Activated naive CD8-positive, alpha-beta T cell treated with anti-CD3 and anti-CD28 coated beads, Interleukin-2, amount 50 U/mL, for 24 hours (primary cell): ENCODE measurements around the gene MPP2.

ENCODE experiments used
- ATAC-seq: fragments of 150-1000 bp; cut with Tn5 transposase; one replicate; pipeline ENCODE4 v1.10.0; 2021
- DNase-seq: peaks from one replicate; pipeline ENCODE4 v3.0.0; 2021
- H3K27ac Mint-ChIP-seq: one replicate; pipeline ENCODE4 v1.8.0; 2021; ENCODE audit warnings: mild to moderate bottlenecking, mixed read lengths
- H3K27me3 Mint-ChIP-seq: one replicate; pipeline ENCODE4 v1.8.0; 2021; ENCODE audit warnings: mixed read lengths
- H3K36me3 Mint-ChIP-seq: one replicate; pipeline ENCODE4 v1.8.0; 2021; ENCODE audit warnings: low read depth, mixed read lengths
- H3K4me1 Mint-ChIP-seq: one replicate; pipeline ENCODE4 v1.8.0; 2021; ENCODE audit warnings: mixed read lengths
- H3K4me3 Mint-ChIP-seq: one replicate; pipeline ENCODE4 v1.8.0; 2021; ENCODE audit warnings: mild to moderate bottlenecking, moderate library complexity, mixed read lengths
- H3K9me3 Mint-ChIP-seq: one replicate; pipeline ENCODE4 v1.8.0; 2021; ENCODE audit warnings: mixed read lengths

Gene MPP2

GRCh38 chr17:43860927-43861622 is 46.3 kb downstream of the MPP2 start:
- H3K27me3 Mint-ChIP-seq, result peaks cover 3% of the 10 kb centered on the region

GRCh38 chr17:43860077-43860725 is 47.1 kb downstream of the MPP2 start:
- no peak for ATAC-seq
- H3K4me1 Mint-ChIP-seq, result no peaks in the 10 kb centered on the region
- DNase-seq, result no peak
- H3K27me3 Mint-ChIP-seq, result peaks cover 3% of the 10 kb centered on the region
- H3K9me3 Mint-ChIP-seq, result no peaks in the 10 kb centered on the region
- H3K4me3 Mint-ChIP-seq, result no peak overlapping the region
- no peak overlapping the region for H3K27ac Mint-ChIP-seq
- no peaks in the 10 kb centered on the region for H3K36me3 Mint-ChIP-seq

More at GRCh38 chr17:43860927-43861622, 46.3 kb downstream of the MPP2 start:
- Mint-ChIP-seq H3K4me3 (no peak overlapping the region), H3K9me3 (no peaks in the 10 kb centered on the region), H3K4me1 (no peaks in the 10 kb centered on the region), H3K36me3 (no peaks in the 10 kb centered on the region), H3K27ac (no peak overlapping the region)
- ATAC-seq (no peak), DNase-seq (no peak)

- Mint-ChIP-seq H3K36me3 (no peaks in the 10 kb centered on the region), H3K4me3 (no peak overlapping the region), H3K27ac (no peak overlapping the region), H3K4me1 (no peaks in the 10 kb centered on the region), H3K27me3 (no peaks in the 10 kb centered on the region), H3K9me3 (no peaks in the 10 kb centered on the region)
- ATAC-seq, result no peak
- no peak for DNase-seq
Observed at GRCh38 chr17:43857957-43858600, 49.3 kb downstream of the MPP2 start.

DNA sequence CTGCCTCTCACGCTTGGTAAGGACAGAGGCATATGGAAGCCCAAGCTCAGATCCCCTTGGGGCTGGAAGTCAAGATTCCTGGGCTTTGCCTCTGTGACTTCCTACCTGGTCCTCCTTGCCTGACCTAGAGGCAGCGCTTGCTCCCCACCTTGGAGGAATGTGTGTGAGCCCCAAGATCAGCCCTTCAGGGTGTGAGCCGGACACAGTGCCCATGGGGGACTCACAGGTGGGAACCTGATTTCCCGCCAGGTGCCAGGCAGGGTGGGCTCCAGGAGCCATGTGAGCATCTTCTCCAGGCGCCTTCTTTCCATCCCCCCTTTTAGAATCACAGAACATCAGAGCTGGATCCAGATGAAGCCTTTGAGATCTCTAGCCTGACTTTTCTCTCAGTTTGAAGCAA is 50.2 kb downstream of the MPP2 start:
- Mint-ChIP-seq H3K27me3 (peaks cover 2% of the 10 kb centered on the region), H3K27ac (no peak overlapping the region), H3K4me3 (no peak overlapping the region), H3K4me1 (no peaks in the 10 kb centered on the region), H3K36me3 (no peaks in the 10 kb centered on the region), H3K9me3 (no peaks in the 10 kb centered on the region)
- DNase-seq (no peak), ATAC-seq (no peak)

DNA sequence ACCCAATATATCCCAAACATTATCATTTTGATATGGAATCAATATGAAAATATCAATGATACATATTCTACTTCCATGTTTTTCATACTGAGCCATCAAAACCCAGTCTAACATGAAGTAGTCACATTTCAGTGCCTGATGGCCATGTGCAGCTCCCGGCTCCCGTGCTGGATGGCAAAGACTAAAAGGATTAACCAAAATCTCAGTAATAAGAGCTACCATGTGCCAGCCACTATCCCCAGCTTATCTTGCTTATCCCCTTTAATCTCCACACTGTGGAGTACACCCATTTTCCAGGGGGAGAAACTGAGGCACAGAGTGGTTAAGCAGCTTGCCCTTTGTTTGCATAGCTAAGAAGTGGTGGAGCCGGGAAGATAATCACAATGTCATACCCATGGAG is 51.2 kb downstream of the MPP2 start:
- peaks cover 8% of the 10 kb centered on the region for H3K27me3 Mint-ChIP-seq
- H3K36me3 Mint-ChIP-seq, result no peaks in the 10 kb centered on the region
- H3K4me3 Mint-ChIP-seq, result no peak overlapping the region
- ATAC-seq, result no peak
- no peaks in the 10 kb centered on the region for H3K9me3 Mint-ChIP-seq
- no peak overlapping the region for H3K27ac Mint-ChIP-seq
- no peaks in the 10 kb centered on the region for H3K4me1 Mint-ChIP-seq
- no peak for DNase-seq

- Mint-ChIP-seq H3K4me3 (no peak overlapping the region), H3K36me3 (no peaks in the 10 kb centered on the region), H3K27ac (no peak overlapping the region), H3K9me3 (no peaks in the 10 kb centered on the region), H3K27me3 (peaks cover 8% of the 10 kb centered on the region), H3K4me1 (no peaks in the 10 kb centered on the region)
- no peak for DNase-seq
- no peak for ATAC-seq
Observed at GRCh38 chr17:43855061-43855460, 52.3 kb downstream of the MPP2 start.

DNA sequence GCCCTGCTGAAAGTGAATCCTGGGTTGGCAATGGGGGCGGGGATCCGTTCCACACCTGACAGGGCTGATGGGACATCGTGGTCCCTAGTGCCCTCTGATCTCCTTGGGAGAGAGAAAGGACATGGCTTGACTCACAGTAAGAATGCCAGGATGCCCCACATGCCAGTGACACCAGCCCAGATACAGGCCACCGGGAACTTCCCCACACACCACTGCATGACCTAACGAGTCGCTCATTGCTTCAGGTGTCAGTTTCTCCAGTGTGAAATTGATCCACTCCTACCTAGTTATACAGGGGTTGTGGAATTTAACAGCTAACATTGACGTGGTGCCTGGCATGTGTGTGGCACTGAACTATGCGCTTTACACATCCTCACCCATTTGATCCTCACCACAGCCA is 52.8 kb downstream of the MPP2 start:
- H3K27me3 Mint-ChIP-seq, result peaks cover 8% of the 10 kb centered on the region
- no peaks in the 10 kb centered on the region for H3K4me1 Mint-ChIP-seq

DNA sequence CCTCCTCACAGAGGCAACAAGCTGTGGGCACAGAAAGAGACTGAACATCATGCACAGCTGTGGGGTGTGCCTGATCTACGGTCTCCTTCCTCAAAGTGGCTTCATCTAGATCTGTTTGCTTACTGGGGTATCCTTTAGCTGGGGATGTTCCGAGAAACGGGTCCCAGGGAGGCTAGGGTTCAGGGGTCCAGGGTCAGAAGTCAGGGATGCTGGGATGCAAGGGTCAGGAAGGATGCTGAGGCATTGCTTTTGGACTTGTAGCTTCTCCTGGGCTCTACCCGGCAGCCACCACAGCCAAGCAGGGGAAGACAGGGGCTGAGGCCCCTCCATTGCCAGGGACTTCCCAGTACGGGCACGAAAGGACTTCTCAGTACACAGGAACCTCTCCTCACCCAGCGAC is 53.8 kb downstream of the MPP2 start:
- DNase-seq (no peak), ATAC-seq (no peak)
- no peak overlapping the region for H3K4me3 Mint-ChIP-seq
- H3K9me3 Mint-ChIP-seq, result no peaks in the 10 kb centered on the region
- peaks cover 8% of the 10 kb centered on the region for H3K27me3 Mint-ChIP-seq
- H3K36me3 Mint-ChIP-seq, result no peaks in the 10 kb centered on the region
- H3K4me1 Mint-ChIP-seq, result no peaks in the 10 kb centered on the region
- no peak overlapping the region for H3K27ac Mint-ChIP-seq

More for the DNA sequence above, 52.8 kb downstream of the MPP2 start:
- no peak for ATAC-seq
- DNase-seq, result no peak
- H3K27ac Mint-ChIP-seq, result no peak overlapping the region
- H3K4me3 Mint-ChIP-seq, result no peak overlapping the region
- no peaks in the 10 kb centered on the region for H3K9me3 Mint-ChIP-seq
- H3K36me3 Mint-ChIP-seq, result no peaks in the 10 kb centered on the region

DNA sequence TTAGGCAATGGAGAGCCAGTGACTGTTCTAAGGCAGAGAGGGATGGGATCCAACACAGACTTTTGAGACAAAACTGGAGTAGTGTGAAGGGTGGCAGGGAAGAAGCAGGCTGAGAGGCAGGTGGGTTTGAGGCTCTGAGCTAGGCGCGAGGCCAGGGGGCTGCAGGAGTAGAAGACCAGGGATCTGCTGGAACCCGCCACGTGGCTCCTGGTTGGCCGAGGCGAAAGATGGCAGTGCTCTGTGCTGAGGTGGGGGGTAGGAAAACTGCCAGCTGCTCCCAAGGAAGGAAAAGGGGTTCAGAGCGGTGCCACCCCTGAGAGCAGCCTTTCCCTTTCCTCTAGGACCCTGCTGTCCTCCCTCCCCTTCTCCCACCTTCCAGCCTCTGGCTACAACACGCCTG is 54.8 kb downstream of the MPP2 start:
- H3K4me1 Mint-ChIP-seq, result no peaks in the 10 kb centered on the region
- no peak overlapping the region for H3K27ac Mint-ChIP-seq
- DNase-seq, result no peak
- H3K9me3 Mint-ChIP-seq, result no peaks in the 10 kb centered on the region
- H3K4me3 Mint-ChIP-seq, result no peak overlapping the region
- no peaks in the 10 kb centered on the region for H3K36me3 Mint-ChIP-seq
- ATAC-seq, result no peak
- peaks cover 9% of the 10 kb centered on the region for H3K27me3 Mint-ChIP-seq

DNA sequence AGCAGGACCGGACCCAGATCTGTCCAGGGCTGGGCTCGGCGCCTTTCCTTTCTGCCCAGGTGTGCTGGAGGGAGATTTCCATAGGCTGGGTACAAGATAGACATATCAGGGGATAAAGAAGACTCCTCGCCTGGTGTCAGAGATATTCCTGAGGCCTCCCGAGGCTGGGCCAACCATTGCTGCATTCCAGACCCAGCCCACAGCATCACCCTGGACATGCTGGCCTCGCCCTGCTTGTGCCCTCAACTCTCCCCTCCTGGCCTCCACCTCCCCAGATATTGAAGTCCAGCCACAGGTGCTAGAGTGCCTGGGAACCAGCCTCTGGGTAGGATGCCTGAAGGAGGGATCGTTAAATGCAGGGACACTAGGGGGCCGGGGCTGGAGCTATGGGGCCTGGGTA is 58.2 kb downstream of the MPP2 start:
- no peaks in the 10 kb centered on the region for H3K9me3 Mint-ChIP-seq

DNA sequence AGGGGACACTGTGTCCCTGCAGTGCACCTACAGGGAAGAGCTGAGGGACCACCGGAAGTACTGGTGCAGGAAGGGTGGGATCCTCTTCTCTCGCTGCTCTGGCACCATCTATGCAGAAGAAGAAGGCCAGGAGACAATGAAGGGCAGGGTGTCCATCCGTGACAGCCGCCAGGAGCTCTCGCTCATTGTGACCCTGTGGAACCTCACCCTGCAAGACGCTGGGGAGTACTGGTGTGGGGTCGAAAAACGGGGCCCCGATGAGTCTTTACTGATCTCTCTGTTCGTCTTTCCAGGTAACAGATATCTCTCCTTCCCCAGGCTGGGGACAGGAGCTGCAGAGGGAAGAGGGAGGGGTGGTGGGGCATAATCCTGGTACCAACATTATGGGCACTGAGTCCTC is 58.7 kb downstream of the MPP2 start:
- peaks cover 9% of the 10 kb centered on the region for H3K27me3 Mint-ChIP-seq
- no peaks in the 10 kb centered on the region for H3K4me1 Mint-ChIP-seq
- no peak overlapping the region for H3K4me3 Mint-ChIP-seq
- no peaks in the 10 kb centered on the region for H3K36me3 Mint-ChIP-seq
- H3K9me3 Mint-ChIP-seq, result no peaks in the 10 kb centered on the region
- DNase-seq (no peak), ATAC-seq (no peak)
- no peak overlapping the region for H3K27ac Mint-ChIP-seq

More for the DNA sequence above, 58.2 kb downstream of the MPP2 start:
- no peak for DNase-seq
- no peaks in the 10 kb centered on the region for H3K36me3 Mint-ChIP-seq
- no peaks in the 10 kb centered on the region for H3K4me1 Mint-ChIP-seq
- H3K27me3 Mint-ChIP-seq, result peaks cover 9% of the 10 kb centered on the region
- no peak overlapping the region for H3K4me3 Mint-ChIP-seq
- ATAC-seq, result no peak
- H3K27ac Mint-ChIP-seq, result no peak overlapping the region

DNA sequence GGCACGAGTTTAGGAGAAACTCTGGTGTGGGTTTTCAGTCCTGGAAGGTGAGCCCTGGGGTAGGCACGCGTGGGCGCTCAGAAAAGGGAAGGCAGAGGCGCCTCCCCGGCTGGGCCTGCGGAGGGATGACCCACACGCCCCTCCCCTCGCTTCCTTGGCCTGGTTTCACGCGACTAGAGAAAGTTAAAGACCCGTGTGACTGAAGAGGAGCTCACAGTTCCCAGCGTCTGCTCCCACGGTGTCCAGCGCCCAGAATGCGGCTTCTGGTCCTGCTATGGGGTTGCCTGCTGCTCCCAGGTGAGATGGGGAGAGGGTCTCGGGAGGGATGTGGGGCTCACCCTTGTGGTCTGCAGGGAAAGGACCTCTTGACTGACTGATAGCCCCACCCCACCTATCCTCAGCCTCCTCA is 60.4 kb downstream of the MPP2 start, which contains the start of gene CD300LG:
Gene CD300LG (plus strand): TSS at position 214 of the 409 bp plus-strand sequence. CDS start 41 bp downstream, at position 255.
- Mint-ChIP-seq H3K4me3 (no peak within 1 kb of the TSS), H3K9me3 (no peaks in the 10 kb centered on the region), H3K36me3 (no peaks in the 10 kb centered on the region), H3K27ac (no peak within 1 kb of the TSS), H3K27me3 (peaks cover 15% of the 10 kb centered on the region), H3K4me1 (no peaks in the 10 kb centered on the region)
- DNase-seq (no peak), ATAC-seq (no peak)

DNA sequence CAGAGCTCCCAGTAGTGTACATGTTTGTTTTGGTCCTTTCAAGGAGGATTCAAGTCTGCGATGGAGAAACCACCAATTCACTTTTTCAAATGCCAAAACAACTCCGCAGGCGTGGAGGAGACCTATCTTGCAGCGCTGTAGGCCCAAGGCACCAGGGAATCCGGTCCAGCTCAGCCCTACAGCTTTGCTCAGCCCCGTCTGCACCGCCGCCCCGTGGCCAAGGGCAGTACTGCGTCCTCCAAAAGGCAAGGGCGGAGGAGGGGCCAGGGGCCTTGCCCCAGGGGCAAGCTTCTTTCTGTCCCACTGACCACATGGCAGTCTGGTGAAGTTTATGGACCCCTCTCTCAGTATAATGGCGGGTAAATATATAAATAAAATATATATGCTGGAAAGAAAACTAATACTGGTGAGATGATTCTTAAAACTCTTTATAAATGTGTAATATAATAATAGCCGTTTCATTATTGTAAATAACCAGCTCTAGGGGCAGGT is 61.1 kb downstream of the MPP2 start:
- Mint-ChIP-seq H3K27ac (no peak overlapping the region), H3K36me3 (no peaks in the 10 kb centered on the region), H3K4me3 (no peak overlapping the region), H3K4me1 (no peaks in the 10 kb centered on the region), H3K9me3 (no peaks in the 10 kb centered on the region), H3K27me3 (peaks cover 12% of the 10 kb centered on the region)
- DNase-seq (peak; percentile 88), ATAC-seq (peak; percentile 93)

GRCh38 chr17:43845766-43846165 is 61.6 kb downstream of the MPP2 start:
- H3K4me1 Mint-ChIP-seq, result no peaks in the 10 kb centered on the region
- no peak overlapping the region for H3K4me3 Mint-ChIP-seq
- no peaks in the 10 kb centered on the region for H3K36me3 Mint-ChIP-seq
- H3K27ac Mint-ChIP-seq, result no peak overlapping the region
- ATAC-seq (no peak), DNase-seq (no peak)
- no peaks in the 10 kb centered on the region for H3K9me3 Mint-ChIP-seq
- peaks cover 11% of the 10 kb centered on the region for H3K27me3 Mint-ChIP-seq

DNA sequence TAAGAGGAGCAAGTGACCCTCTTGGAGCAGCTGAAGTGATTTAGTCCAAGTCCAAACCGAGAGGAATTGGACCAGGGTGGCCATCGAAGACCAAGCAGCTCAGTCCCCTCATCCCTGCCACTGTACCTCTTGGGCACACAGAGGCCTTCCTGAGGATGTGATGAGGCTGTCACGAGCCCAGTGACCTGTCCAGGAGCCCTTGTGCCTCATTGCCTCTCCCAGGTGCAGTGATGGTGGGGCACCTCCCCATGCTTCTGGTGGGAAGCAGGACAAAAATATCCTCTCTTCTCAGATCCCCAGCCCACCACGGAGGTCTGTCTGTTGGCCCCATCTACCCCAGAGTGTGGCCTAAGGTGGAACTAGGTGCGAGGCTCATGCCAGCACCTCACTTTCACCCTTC is 63.1 kb downstream of the MPP2 start:
- DNase-seq (no peak), ATAC-seq (no peak)
- H3K27me3 Mint-ChIP-seq, result peaks cover 21% of the 10 kb centered on the region
- H3K9me3 Mint-ChIP-seq, result no peaks in the 10 kb centered on the region
- H3K4me1 Mint-ChIP-seq, result no peaks in the 10 kb centered on the region
- H3K4me3 Mint-ChIP-seq, result no peak overlapping the region
- no peak overlapping the region for H3K27ac Mint-ChIP-seq
- H3K36me3 Mint-ChIP-seq, result no peaks in the 10 kb centered on the region
